Measurements from ENCODE around the gene NUDT8.
"Not testable (repeated sequence)": the region's sequence is repeated elsewhere in the genome, so short reads cannot be mapped to it uniquely, and the experiment has no call there.

NUDT8 gene

DNA sequence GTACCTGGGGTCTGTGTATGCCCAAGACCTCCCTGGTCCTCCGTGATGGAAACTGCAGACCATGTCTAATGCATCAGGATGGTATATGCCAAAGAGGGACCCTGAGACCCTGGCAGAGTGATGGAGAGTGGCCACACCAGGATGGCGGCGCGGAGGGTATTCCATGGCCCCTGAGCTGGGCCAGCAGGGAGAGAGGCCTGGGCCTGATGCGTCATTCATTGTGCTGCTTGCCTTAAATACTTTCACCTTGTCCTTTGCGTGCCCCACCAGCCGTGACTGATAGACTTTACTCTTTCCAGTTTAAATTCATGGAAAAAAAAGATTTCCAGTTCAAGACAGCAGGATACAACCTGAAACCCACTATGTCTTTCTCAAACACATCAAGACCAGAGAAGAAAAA lies 28.6 kb downstream of the NUDT8 start:
- Histone ChIP-seq H3K9ac (ENCODE audit: low read depth in 1 of 2, low read length in 2 of 2) (no peak overlapping the region), H3K9me3 (ENCODE audit: control insufficient read depth in 2 of 2, low read length in 2 of 2) (no peaks in the 10 kb centered on the region), H3K4me1 (ENCODE audit: control insufficient read depth in 2 of 2, insufficient read depth in 2 of 2, low read length in 2 of 2) (peaks cover 2% of the 10 kb centered on the region in 2 donors), H3K27ac (ENCODE audit: low read depth in 2 of 2, low read length in 2 of 2) (no peak overlapping the region), H3K27me3 (ENCODE audit: control insufficient read depth in 2 of 2, insufficient read depth in 2 of 2, low read length in 2 of 2) (no peaks in the 10 kb centered on the region), H3K36me3 (ENCODE audit: control insufficient read depth in 2 of 2, insufficient read depth in 2 of 2, low read length in 2 of 2) (no peaks in the 10 kb centered on the region), H3K4me3 (ENCODE audit: low read length in 2 of 2) (no peak overlapping the region)

DNA sequence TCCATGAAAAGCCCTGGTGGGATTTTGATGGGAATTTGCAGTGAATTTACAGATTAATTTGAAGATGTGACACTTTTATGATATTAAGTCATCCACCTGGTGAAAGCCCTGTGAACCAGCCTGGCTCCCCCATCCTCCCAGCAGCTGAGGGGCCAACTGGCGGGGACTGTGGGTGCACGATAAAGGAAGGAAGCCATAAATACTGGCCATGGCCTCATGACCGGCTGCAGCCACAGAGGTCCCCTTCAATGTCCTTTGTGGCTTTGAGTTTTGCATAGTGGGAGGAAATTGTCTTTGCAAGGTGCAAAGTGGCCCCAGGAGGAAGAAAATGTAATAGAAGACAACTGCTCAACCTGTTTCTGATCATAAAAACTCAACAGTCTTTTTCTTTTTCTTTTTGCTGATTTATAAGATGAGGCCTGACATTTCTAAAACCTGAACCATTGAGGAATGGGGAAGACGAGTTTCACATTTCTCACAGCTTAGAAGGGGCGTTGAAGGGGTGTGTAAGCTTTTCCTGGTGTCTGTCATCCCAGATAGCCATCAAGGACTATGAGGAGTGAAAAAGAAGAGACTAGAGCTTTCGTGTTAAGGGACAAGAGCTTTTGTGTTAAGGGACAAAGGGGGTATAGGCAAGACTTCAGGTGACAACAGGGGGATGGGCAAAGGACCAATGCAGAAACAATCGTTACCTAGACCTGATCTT lies 29.3 kb downstream of the NUDT8 start:
- Histone ChIP-seq H3K9me3 (ENCODE audit: control insufficient read depth in 2 of 2, low read length in 2 of 2) (no peaks in the 10 kb centered on the region), H3K4me3 (ENCODE audit: low read length in 2 of 2) (no peak overlapping the region), H3K27ac (ENCODE audit: low read depth in 2 of 2, low read length in 2 of 2) (no peak overlapping the region), H3K9ac (ENCODE audit: low read depth in 1 of 2, low read length in 2 of 2) (no peak overlapping the region), H3K36me3 (ENCODE audit: control insufficient read depth in 2 of 2, insufficient read depth in 2 of 2, low read length in 2 of 2) (no peaks in the 10 kb centered on the region), H3K4me1 (ENCODE audit: control insufficient read depth in 2 of 2, insufficient read depth in 2 of 2, low read length in 2 of 2) (peaks cover 2% of the 10 kb centered on the region in 2 donors), H3K27me3 (ENCODE audit: control insufficient read depth in 2 of 2, insufficient read depth in 2 of 2, low read length in 2 of 2) (no peaks in the 10 kb centered on the region)

DNA sequence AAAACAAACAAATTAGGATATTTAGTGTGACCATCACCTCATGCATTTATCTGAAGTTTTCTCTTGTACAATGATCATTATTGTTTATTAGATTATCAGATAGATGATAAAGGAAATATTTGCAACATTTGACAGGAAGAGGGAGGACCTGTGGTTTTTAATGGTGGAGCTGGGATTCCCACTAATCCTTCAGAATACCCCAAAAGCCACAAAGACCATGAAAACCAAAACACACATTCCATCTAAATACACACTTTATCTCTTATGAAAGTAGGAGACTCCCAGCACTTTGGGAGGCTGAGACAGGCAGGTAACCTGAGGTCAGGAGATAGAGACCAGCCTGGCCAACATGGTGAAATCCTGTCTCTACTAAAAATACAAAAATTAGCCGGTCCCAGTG lies 30.6 kb downstream of the NUDT8 start:
- H3K9me3 ChIP-seq (ENCODE audit: control insufficient read depth in 2 of 2, low read length in 2 of 2): no peaks in the 10 kb centered on the region
- H3K4me3 ChIP-seq (ENCODE audit: low read length in 2 of 2): no peak overlapping the region
- no peak overlapping the region for H3K9ac ChIP-seq (ENCODE audit: low read depth in 1 of 2, low read length in 2 of 2)
- no peaks in the 10 kb centered on the region for H3K36me3 ChIP-seq (ENCODE audit: control insufficient read depth in 2 of 2, insufficient read depth in 2 of 2, low read length in 2 of 2)
- H3K27ac ChIP-seq (ENCODE audit: low read depth in 2 of 2, low read length in 2 of 2): no peak overlapping the region
- no peaks in the 10 kb centered on the region for H3K27me3 ChIP-seq (ENCODE audit: control insufficient read depth in 2 of 2, insufficient read depth in 2 of 2, low read length in 2 of 2)
- H3K4me1 ChIP-seq (ENCODE audit: control insufficient read depth in 2 of 2, insufficient read depth in 2 of 2, low read length in 2 of 2): peaks cover 2% of the 10 kb centered on the region in 2 donors

DNA sequence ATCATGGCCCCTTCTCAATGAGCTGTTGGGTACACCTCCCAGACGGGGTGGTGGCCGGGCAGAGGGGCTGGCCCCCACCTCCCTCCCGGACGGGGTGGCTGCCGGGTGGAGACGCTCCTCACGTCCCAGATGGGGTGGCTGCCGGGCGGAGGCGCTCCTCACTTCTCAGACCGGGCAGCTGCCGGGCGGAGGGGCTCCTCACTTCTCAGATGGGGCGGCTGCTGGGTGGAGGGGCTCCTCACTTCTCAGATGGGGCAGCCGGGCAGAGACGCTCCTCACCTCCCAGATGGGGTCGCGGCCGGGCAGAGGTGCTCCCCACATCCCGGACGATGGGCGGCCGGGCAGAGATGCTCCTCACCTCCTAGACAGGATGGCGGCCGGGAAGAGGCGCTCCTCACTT lies 31.8 kb downstream of the NUDT8 start:
- H3K27ac ChIP-seq (ENCODE audit: low read depth in 2 of 2, low read length in 2 of 2): not testable (repeated sequence)

DNA sequence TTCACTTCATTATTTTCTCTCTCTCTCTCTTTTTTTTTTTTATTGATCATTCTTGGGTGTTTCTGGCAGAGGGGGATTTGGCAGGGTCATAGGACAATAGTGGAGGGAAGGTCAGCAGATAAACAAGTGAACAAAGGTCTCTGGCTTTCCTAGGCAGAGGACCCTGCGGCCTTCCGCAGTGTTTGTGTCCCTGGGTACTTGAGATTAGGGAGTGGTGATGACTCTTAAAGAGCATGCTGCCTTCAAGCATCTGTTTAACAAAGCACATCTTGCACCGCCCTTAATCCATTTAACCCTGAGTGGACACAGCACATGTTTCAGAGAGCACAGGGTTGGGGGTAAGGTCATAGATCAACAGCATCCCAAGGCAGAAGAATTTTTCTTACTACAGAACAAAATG lies 32.3 kb downstream of the NUDT8 start:
- not testable (repeated sequence) for H3K4me3 ChIP-seq (ENCODE audit: low read length in 2 of 2); H3K27ac ChIP-seq (ENCODE audit: low read depth in 2 of 2, low read length in 2 of 2); H3K9ac ChIP-seq (ENCODE audit: low read depth in 1 of 2, low read length in 2 of 2); H3K4me1 ChIP-seq (ENCODE audit: control insufficient read depth in 2 of 2, insufficient read depth in 2 of 2, low read length in 2 of 2); H3K9me3 ChIP-seq (ENCODE audit: control insufficient read depth in 2 of 2, low read length in 2 of 2); H3K36me3 ChIP-seq (ENCODE audit: control insufficient read depth in 2 of 2, insufficient read depth in 2 of 2, low read length in 2 of 2); H3K27me3 ChIP-seq (ENCODE audit: control insufficient read depth in 2 of 2, insufficient read depth in 2 of 2, low read length in 2 of 2)

More for the DNA sequence above, 31.8 kb downstream of the NUDT8 start:
- H3K27me3 ChIP-seq (ENCODE audit: control insufficient read depth in 2 of 2, insufficient read depth in 2 of 2, low read length in 2 of 2); H3K4me1 ChIP-seq (ENCODE audit: control insufficient read depth in 2 of 2, insufficient read depth in 2 of 2, low read length in 2 of 2); H3K9me3 ChIP-seq (ENCODE audit: control insufficient read depth in 2 of 2, low read length in 2 of 2); H3K9ac ChIP-seq (ENCODE audit: low read depth in 1 of 2, low read length in 2 of 2); H3K4me3 ChIP-seq (ENCODE audit: low read length in 2 of 2); H3K36me3 ChIP-seq (ENCODE audit: control insufficient read depth in 2 of 2, insufficient read depth in 2 of 2, low read length in 2 of 2): not testable (repeated sequence)

DNA sequence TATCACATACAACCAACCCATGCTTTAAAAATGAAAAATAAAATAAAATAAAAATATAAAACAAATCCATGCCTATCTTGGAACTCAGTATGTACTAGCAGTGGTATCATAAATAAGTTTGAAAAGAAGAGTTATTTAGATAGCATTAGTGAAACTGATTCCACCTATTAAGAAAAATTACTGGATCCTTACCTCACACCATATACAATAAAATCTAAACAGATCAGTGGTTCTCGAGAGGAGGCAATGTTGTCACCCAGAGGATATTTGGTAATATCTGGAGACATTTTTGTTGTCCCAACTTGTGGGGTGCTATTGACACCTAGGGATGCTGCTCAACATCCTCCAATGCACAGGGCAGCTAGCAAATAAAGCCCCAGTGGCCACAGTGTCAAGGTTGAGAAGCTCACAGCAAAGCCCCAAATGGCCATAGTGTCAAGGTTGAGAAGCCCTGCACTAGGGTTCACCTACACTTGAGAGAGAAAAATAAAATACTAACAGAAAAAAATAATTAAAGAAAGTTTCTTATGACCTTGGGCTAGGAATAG lies 32.9 kb downstream of the NUDT8 start:
- H3K9ac ChIP-seq (ENCODE audit: low read depth in 1 of 2, low read length in 2 of 2): no peak overlapping the region
- peaks cover 2% of the 10 kb centered on the region in 2 donors for H3K4me1 ChIP-seq (ENCODE audit: control insufficient read depth in 2 of 2, insufficient read depth in 2 of 2, low read length in 2 of 2)
- no peaks in the 10 kb centered on the region for H3K27me3 ChIP-seq (ENCODE audit: control insufficient read depth in 2 of 2, insufficient read depth in 2 of 2, low read length in 2 of 2)
- no peaks in the 10 kb centered on the region for H3K36me3 ChIP-seq (ENCODE audit: control insufficient read depth in 2 of 2, insufficient read depth in 2 of 2, low read length in 2 of 2)
- H3K9me3 ChIP-seq (ENCODE audit: control insufficient read depth in 2 of 2, low read length in 2 of 2): no peaks in the 10 kb centered on the region
- no peak overlapping the region for H3K4me3 ChIP-seq (ENCODE audit: low read length in 2 of 2)
- H3K27ac ChIP-seq (ENCODE audit: low read depth in 2 of 2, low read length in 2 of 2): no peak overlapping the region

DNA sequence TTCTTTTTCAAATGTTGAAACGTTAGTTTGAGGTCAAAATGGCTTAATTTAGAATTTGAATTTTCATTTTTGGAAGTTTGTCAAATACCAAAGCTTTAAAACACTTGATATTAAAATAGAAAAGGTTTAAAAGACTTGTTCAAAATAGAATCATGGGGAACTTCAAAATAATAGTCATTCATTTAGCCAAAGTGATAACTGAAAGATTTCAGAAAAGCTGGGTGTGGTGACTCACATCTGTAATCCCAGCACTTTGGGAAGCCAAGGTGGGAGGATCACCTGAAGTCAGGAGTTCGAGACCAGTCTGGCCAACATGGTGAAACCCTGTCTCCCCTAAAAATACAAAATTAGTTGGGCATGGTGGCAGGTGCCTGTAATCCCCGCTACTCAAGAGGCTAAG lies 35.3 kb downstream of the NUDT8 start:
- no peaks in the 10 kb centered on the region for H3K27me3 ChIP-seq (ENCODE audit: control insufficient read depth in 2 of 2, insufficient read depth in 2 of 2, low read length in 2 of 2)
- H3K36me3 ChIP-seq (ENCODE audit: control insufficient read depth in 2 of 2, insufficient read depth in 2 of 2, low read length in 2 of 2): no peaks in the 10 kb centered on the region
- no peaks in the 10 kb centered on the region for H3K9me3 ChIP-seq (ENCODE audit: control insufficient read depth in 2 of 2, low read length in 2 of 2)
- H3K9ac ChIP-seq (ENCODE audit: low read depth in 1 of 2, low read length in 2 of 2): no peak overlapping the region
- H3K27ac ChIP-seq (ENCODE audit: low read depth in 2 of 2, low read length in 2 of 2): no peak overlapping the region
- no peaks in the 10 kb centered on the region for H3K4me1 ChIP-seq (ENCODE audit: control insufficient read depth in 2 of 2, insufficient read depth in 2 of 2, low read length in 2 of 2)
- no peak overlapping the region for H3K4me3 ChIP-seq (ENCODE audit: low read length in 2 of 2)

DNA sequence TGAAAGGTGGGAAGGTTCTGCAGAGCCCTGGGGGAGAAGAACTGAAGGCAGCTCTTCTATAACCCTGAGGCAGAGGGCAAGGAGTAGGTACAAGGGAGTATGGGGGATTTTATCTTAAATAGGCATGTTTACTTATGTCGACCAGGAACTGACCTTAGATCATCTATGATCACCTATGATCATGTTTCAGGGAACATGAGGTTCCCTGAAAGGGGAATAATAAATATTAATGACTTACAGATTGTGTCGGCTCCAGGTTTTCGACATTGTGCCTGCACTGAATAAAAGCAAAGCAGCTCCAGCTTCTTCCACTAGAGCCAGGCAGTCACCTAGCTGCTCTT lies 36.2 kb downstream of the NUDT8 start:
- Histone ChIP-seq H3K4me3 (ENCODE audit: low read length in 2 of 2) (no peak overlapping the region), H3K27ac (ENCODE audit: low read depth in 2 of 2, low read length in 2 of 2) (no peak overlapping the region)

DNA sequence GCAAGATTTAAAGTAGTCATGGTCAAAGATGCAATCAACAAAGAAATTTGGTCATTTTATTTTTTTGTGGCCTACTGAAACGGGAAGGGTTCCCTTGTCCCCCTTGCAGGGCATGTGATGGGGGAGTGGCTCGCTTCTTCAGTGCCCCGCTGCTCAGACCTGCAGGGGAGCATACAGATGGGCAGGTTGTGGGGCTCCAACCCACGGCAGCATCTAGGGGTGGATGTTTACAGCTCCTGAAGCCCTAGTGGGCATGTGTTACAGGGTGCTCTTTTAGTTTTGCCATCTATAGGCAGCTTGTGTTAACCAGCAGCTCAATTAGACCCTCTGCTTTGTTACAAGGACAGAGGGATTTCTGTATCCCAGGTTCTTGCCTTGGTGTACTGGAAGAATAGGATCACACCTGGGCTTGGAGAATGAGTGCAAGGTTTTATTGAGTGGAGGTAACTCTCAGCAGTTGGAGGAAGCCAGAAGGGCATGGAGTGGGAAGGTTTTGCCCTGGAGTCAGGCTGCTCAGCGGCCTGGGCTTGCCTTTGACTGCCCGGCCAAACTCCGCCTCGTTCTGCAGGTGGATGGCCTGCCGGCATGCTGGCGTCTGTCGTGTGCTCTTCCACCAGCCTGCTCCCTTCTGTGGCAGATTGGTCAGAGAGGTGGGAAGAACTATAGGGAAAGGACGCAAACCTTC lies 36.7 kb downstream of the NUDT8 start:
- Histone ChIP-seq H3K4me3 (ENCODE audit: low read length in 2 of 2) (no peak overlapping the region), H3K27me3 (ENCODE audit: control insufficient read depth in 2 of 2, insufficient read depth in 2 of 2, low read length in 2 of 2) (no peaks in the 10 kb centered on the region), H3K4me1 (ENCODE audit: control insufficient read depth in 2 of 2, insufficient read depth in 2 of 2, low read length in 2 of 2) (peaks cover 0 to 3% of the 10 kb centered on the region in 2 donors), H3K9ac (ENCODE audit: low read depth in 1 of 2, low read length in 2 of 2) (no peak overlapping the region), H3K9me3 (ENCODE audit: control insufficient read depth in 2 of 2, low read length in 2 of 2) (no peaks in the 10 kb centered on the region), H3K36me3 (ENCODE audit: control insufficient read depth in 2 of 2, insufficient read depth in 2 of 2, low read length in 2 of 2) (no peaks in the 10 kb centered on the region), H3K27ac (ENCODE audit: low read depth in 2 of 2, low read length in 2 of 2) (no peak overlapping the region)

More for the DNA sequence above, 36.2 kb downstream of the NUDT8 start:
- Histone ChIP-seq H3K9me3 (ENCODE audit: control insufficient read depth in 2 of 2, low read length in 2 of 2) (no peaks in the 10 kb centered on the region), H3K27me3 (ENCODE audit: control insufficient read depth in 2 of 2, insufficient read depth in 2 of 2, low read length in 2 of 2) (no peaks in the 10 kb centered on the region), H3K36me3 (ENCODE audit: control insufficient read depth in 2 of 2, insufficient read depth in 2 of 2, low read length in 2 of 2) (no peaks in the 10 kb centered on the region), H3K9ac (ENCODE audit: low read depth in 1 of 2, low read length in 2 of 2) (no peak overlapping the region), H3K4me1 (ENCODE audit: control insufficient read depth in 2 of 2, insufficient read depth in 2 of 2, low read length in 2 of 2) (peaks cover 0 to 3% of the 10 kb centered on the region in 2 donors)

DNA sequence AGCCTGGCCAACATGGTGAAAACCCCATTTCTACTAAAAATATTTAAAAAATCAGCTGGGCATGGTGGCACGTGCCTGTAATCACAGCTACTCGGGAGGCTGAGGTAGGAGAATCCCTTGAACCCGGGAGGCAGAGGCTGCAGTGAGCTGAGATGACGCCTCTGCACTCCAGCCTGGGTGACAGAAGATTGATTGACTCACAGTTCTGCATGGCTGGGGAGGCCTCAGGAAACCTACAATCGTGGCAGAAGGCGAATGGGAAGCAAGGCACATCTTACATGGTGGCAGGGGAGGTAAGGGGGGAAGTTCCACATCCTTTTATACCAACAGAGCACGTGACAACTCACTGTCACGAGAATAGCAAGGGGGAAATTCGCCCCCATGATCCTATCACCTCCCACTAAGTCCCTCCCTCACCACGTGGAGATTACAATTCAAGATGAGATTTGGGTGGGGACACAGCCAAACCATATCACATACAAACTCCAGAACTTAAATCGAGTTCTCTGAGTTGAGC lies 40.8 kb downstream of the NUDT8 start:
- H3K4me1 ChIP-seq (ENCODE audit: control insufficient read depth in 2 of 2, insufficient read depth in 2 of 2, low read length in 2 of 2); H3K27me3 ChIP-seq (ENCODE audit: control insufficient read depth in 2 of 2, insufficient read depth in 2 of 2, low read length in 2 of 2); H3K27ac ChIP-seq (ENCODE audit: low read depth in 2 of 2, low read length in 2 of 2); H3K9ac ChIP-seq (ENCODE audit: low read depth in 1 of 2, low read length in 2 of 2); H3K36me3 ChIP-seq (ENCODE audit: control insufficient read depth in 2 of 2, insufficient read depth in 2 of 2, low read length in 2 of 2); H3K4me3 ChIP-seq (ENCODE audit: low read length in 2 of 2); H3K9me3 ChIP-seq (ENCODE audit: control insufficient read depth in 2 of 2, low read length in 2 of 2): not testable (repeated sequence)

Measured in mucosa of rectum (tissue), 2 donors.